Brain microvascular endothelial cell (primary cell): ENCODE measurements around the gene PRIM1.

Source experiments
- DNase-seq: peaks from one replicate; pipeline ENCODE4 v3.0.0-alpha.2; 2020
- H3K27ac ChIP-seq: fragments of 250-450 bp; sonication (Bioruptor Pico); 2 replicates; pipeline ENCODE4 v1.5.1; 2020; ENCODE audit warnings: mild to moderate bottlenecking, moderate library complexity
- H3K27me3 ChIP-seq: fragments of 250-450 bp; sonication (Bioruptor Pico); replicated peaks from 2 replicates; pipeline ENCODE4 v1.5.1; 2020; ENCODE audit warnings: mild to moderate bottlenecking
- H3K36me3 ChIP-seq: fragments of 250-450 bp; sonication (Bioruptor Pico); replicated peaks from 2 replicates; pipeline ENCODE4 v1.5.1; 2020; ENCODE audit warnings: mild to moderate bottlenecking
- H3K4me3 ChIP-seq: 2 replicates; pipeline ENCODE4 v1.5.1; 2011; ENCODE audit warnings: low read depth, mild to moderate bottlenecking, control low read depth, low read length, moderate library complexity
- CTCF ChIP-seq: IDR thresholded peaks from 2 replicates; pipeline ENCODE4 v1.5.1; 2011; ENCODE audit warnings: low read depth, mild to moderate bottlenecking, moderate library complexity, low read length, control low read depth, inconsistent platforms; ENCODE audit errors: missing control alignments
- in situ Hi-C: cut with HindIII; loops from 2 replicates; pipeline ENCODE4 v1.10.0; 2017; ENCODE audit warnings: low sequenced_read_pairs, low pct_ligation_motif_present

The PRIM1 gene

GRCh38 chr12:56718636-56719035 lies 33.5 kb downstream of the PRIM1 start:
- no peak for DNase-seq
- Histone ChIP-seq H3K27me3 (no peaks in the 10 kb centered on the region), H3K36me3 (peaks cover 55% of the 10 kb centered on the region), H3K4me3 (no peak overlapping the region), H3K27ac (no peak overlapping the region)
- in situ Hi-C loops: no loop called here
- no peak for TF ChIP-seq CTCF

- DNase-seq: no peak
- H3K4me3 ChIP-seq: no peak overlapping the region
- H3K36me3 ChIP-seq: peaks cover 60% of the 10 kb centered on the region
- H3K27ac ChIP-seq: no peak overlapping the region
- TF ChIP-seq CTCF: no peak
- no peaks in the 10 kb centered on the region for H3K27me3 ChIP-seq
- in situ Hi-C loops: no loop called here
Observed at GRCh38 chr12:56718149-56718548, 34.0 kb downstream of the PRIM1 start.

- no peak overlapping the region for H3K27ac ChIP-seq
- H3K4me3 ChIP-seq: no peak overlapping the region
- no peak for TF ChIP-seq CTCF
- no peaks in the 10 kb centered on the region for H3K27me3 ChIP-seq
- in situ Hi-C loops: no loop called here
- DNase-seq: no peak
- peaks cover 69% of the 10 kb centered on the region for H3K36me3 ChIP-seq
Observed at GRCh38 chr12:56716933-56717880, 34.9 kb downstream of the PRIM1 start.

GRCh38 chr12:56716458-56716857 lies 35.7 kb downstream of the PRIM1 start:
- Histone ChIP-seq H3K27ac (no peak overlapping the region), H3K4me3 (no peak overlapping the region), H3K36me3 (peaks cover 73% of the 10 kb centered on the region), H3K27me3 (no peaks in the 10 kb centered on the region)
- no peak for DNase-seq
- TF ChIP-seq CTCF: no peak
- in situ Hi-C loops: no loop called here

GRCh38 chr12:56715798-56716197 lies 36.3 kb downstream of the PRIM1 start:
- no peak for DNase-seq
- no peak overlapping the region for H3K4me3 ChIP-seq
- H3K27ac ChIP-seq: no peak overlapping the region
- H3K36me3 ChIP-seq: peaks cover 71% of the 10 kb centered on the region
- TF ChIP-seq CTCF: no peak
- in situ Hi-C loops: no loop called here
- no peaks in the 10 kb centered on the region for H3K27me3 ChIP-seq

- DNase-seq: no peak
- no peak for TF ChIP-seq CTCF
- Histone ChIP-seq H3K27ac (no peak overlapping the region), H3K36me3 (peaks cover 59% of the 10 kb centered on the region), H3K4me3 (no peak overlapping the region), H3K27me3 (no peaks in the 10 kb centered on the region)
- in situ Hi-C loops: no loop called here
Observed at GRCh38 chr12:56714431-56714929, 37.6 kb downstream of the PRIM1 start.
